KG1 (cell line): ENCODE data around the gene INSYN1.
"Not testable (repeated sequence)": the region's sequence is repeated elsewhere in the genome, so short reads cannot be mapped to it uniquely, and the experiment has no call there.

ENCODE experiments used
- DNase-seq: peaks from one replicate; lab custom pipeline; 2025; lab: John Stamatoyannopoulos, UW

The INSYN1 gene

GRCh38 chr15:73749971-73750370 is 3.2 kb downstream of the INSYN1 start:
- no peak for DNase-seq

- no peak for DNase-seq
These were observed 3.6 kb downstream of the INSYN1 start for GRCh38 chr15:73749533-73749932.

GRCh38 chr15:73748730-73749129 is 4.4 kb downstream of the INSYN1 start:
- DNase-seq, result no peak

- DNase-seq, result no peak
These were observed 5.1 kb downstream of the INSYN1 start for GRCh38 chr15:73747847-73748590.

- no peak for DNase-seq
These were observed 6.3 kb downstream of the INSYN1 start for GRCh38 chr15:73746883-73747282.

GRCh38 chr15:73746261-73746660 is 6.9 kb downstream of the INSYN1 start:
- no peak for DNase-seq

- DNase-seq, result no peak
These were observed 8.1 kb downstream of the INSYN1 start for GRCh38 chr15:73745073-73745472.

- no peak for DNase-seq
These were observed 8.9 kb downstream of the INSYN1 start for GRCh38 chr15:73744293-73744692.

- DNase-seq, result no peak
These were observed 11.8 kb downstream of the INSYN1 start for GRCh38 chr15:73741321-73741836.

GRCh38 chr15:73740152-73741048 is 12.8 kb downstream of the INSYN1 start:
- DNase-seq, result no peak

- no peak for DNase-seq
These were observed 15.6 kb downstream of the INSYN1 start for GRCh38 chr15:73737535-73737934.

- no peak for DNase-seq
These were observed 20.2 kb downstream of the INSYN1 start for GRCh38 chr15:73732930-73733329.

- not testable (repeated sequence) for DNase-seq
These were observed 21.1 kb downstream of the INSYN1 start for GRCh38 chr15:73732051-73732450.

- DNase-seq, result no peak
These were observed 25.7 kb downstream of the INSYN1 start for GRCh38 chr15:73727330-73727976.

GRCh38 chr15:73724212-73724611 is 28.9 kb downstream of the INSYN1 start:
- no peak for DNase-seq

GRCh38 chr15:73723191-73723590 is 30.0 kb downstream of the INSYN1 start:
- no peak for DNase-seq

- no peak for DNase-seq
These were observed 30.7 kb downstream of the INSYN1 start for GRCh38 chr15:73722425-73722824.

GRCh38 chr15:73718694-73719093 is 34.5 kb downstream of the INSYN1 start:
- no peak for DNase-seq

- DNase-seq, result no peak
These were observed 35.3 kb downstream of the INSYN1 start for GRCh38 chr15:73717802-73718201.

GRCh38 chr15:73717206-73717605 is 35.9 kb downstream of the INSYN1 start:
- no peak for DNase-seq

- DNase-seq, result no peak
These were observed 36.7 kb downstream of the INSYN1 start for GRCh38 chr15:73716417-73716816.

- no peak for DNase-seq
These were observed 37.7 kb downstream of the INSYN1 start for GRCh38 chr15:73715417-73715816.
